K562 (cell line): ENCODE data around the gene PSMA4. TPM values are rescaled to one million over a fixed set of nuclear protein-coding genes. Genes with fewer than 3 reads are reported as not detected.
A peak's percentile ranks its signal among the peaks of the same experiment; 100 is the strongest.

Source experiments
- ATF7 ChIP-seq: fragments of 450-650 bp; IDR thresholded peaks from 2 replicates; pipeline ENCODE4 v1.7.1; 2014; ENCODE audit warnings: mild to moderate bottlenecking, moderate library complexity
- CTBP1 ChIP-seq: fragments of 450-650 bp; IDR thresholded peaks from 2 replicates; pipeline ENCODE4 v1.6.1; 2016; ENCODE audit warnings: borderline replicate concordance
- ELF4 ChIP-seq: fragments of 450-650 bp; formaldehyde crosslinking; IDR thresholded peaks from 2 replicates; pipeline ENCODE4 v1.4.0; 2022; ENCODE audit warnings: missing genetic modification characterization
- ETV6 ChIP-seq, 3 experiments: fragments of 150-350 bp in 1 of 3; sonication (generic) in 1 of 3; formaldehyde crosslinking in 1 of 3; IDR thresholded peaks; 2 replicates each; pipeline versions ENCODE4 v1.6.1 to v1.8.0; 2014 to 2022; ENCODE audit warnings: borderline replicate concordance in 2 of 3, low read depth in 2 of 3, antibody characterized with exemption in 1 of 3, low read length in 1 of 3, mild to moderate bottlenecking in 1 of 3, missing genetic modification reagents in 1 of 3
- NBN ChIP-seq: fragments of 450-650 bp; IDR thresholded peaks from 2 replicates; pipeline ENCODE4 v1.6.1; 2016; ENCODE audit warnings: low read depth, mild to moderate bottlenecking
- NRF1 ChIP-seq, 2 experiments: fragments of 450-650 bp; IDR thresholded peaks in 1 of 2; conservative IDR thresholded peaks in 1 of 2; 2 replicates each; pipeline ENCODE4 v1.6.1; 2014; ENCODE audit warnings: mild to moderate bottlenecking in 2 of 2
- RB1 ChIP-seq: fragments of 450-650 bp; IDR thresholded peaks from 2 replicates; pipeline ENCODE4 v1.6.1; 2017; ENCODE audit warnings: low read depth, mild to moderate bottlenecking
- SAP30 ChIP-seq: fragments of 200-600 bp; sonication (generic); IDR thresholded peaks from 2 replicates; pipeline ENCODE4 v1.6.1; 2012; ENCODE audit warnings: borderline replicate concordance, low read depth, mild to moderate bottlenecking, moderate library complexity, low read length, control low read depth, inconsistent platforms; ENCODE audit not compliant: insufficient read depth, poor library complexity, severe bottlenecking
- SPI1 ChIP-seq: IDR thresholded peaks from 2 replicates; pipeline ENCODE4 v1.6.1; 2011; ENCODE audit warnings: low read depth, low read length, control low read depth, borderline replicate concordance
- TARDBP ChIP-seq: fragments of 450-650 bp; IDR thresholded peaks from 2 replicates; pipeline ENCODE4 v1.6.1; 2016
- ZBTB7A ChIP-seq: IDR thresholded peaks from 2 replicates; pipeline ENCODE4 v1.6.1; 2011; ENCODE audit warnings: low read depth, mild to moderate bottlenecking, low read length, moderate library complexity, borderline replicate concordance; ENCODE audit not compliant: control insufficient read depth
- ZKSCAN1 ChIP-seq: fragments of 150-350 bp; IDR thresholded peaks from 2 replicates; pipeline ENCODE4 v1.6.1; 2016; ENCODE audit warnings: low read depth, low read length
- ZNF253 ChIP-seq: fragments of 250-450 bp; sonication (Bioruptor Pico); conservative IDR thresholded peaks from 2 replicates; pipeline ENCODE4 v1.6.1; 2021; ENCODE audit warnings: mild to moderate bottlenecking
- polyA plus RNA-seq, 8 experiments: library from polyadenylated mRNA; depleted of rRNA in 4 of 8; stranded (reverse) in 5 of 8; unstranded in 3 of 8; fragments of >200 nt; fragmentation: Nextera tagmentation in 2 of 8; fragmentation: Illumina TruSeq in 1 of 8; extraction: Ambion mirVana in 2 of 8; extraction: Trizol in 1 of 8; gene quantifications; 2 replicates each; pipeline versions ENCODE4 v1.2.1 to v1.2.3, GENCODE V29; 2011 to 2014; ENCODE audit warnings: inconsistent platforms in 1 of 8, missing spikeins in 1 of 8
- total RNA-seq, 7 experiments: library from RNA; depleted of rRNA in 6 of 7; stranded (reverse); fragments of >200 nt in 6 of 7; fragmentation: Illumina TruSeq in 2 of 7; extraction: Trizol in 2 of 7; gene quantifications; 2 replicates each; pipeline versions ENCODE4 v1.2.1 to v1.2.3, GENCODE V29; 2011 to 2021; ENCODE audit warnings: low replicate concordance in 1 of 7
- TF ChIP-seq, protein P1 (sequence below), 2 experiments: IDR thresholded peaks; 2 replicates each; pipeline ENCODE4 v1.6.1; 2011; ENCODE audit warnings: borderline replicate concordance in 1 of 2, control low read depth in 1 of 2, low read depth in 1 of 2, low read length in 1 of 2, mild to moderate bottlenecking in 1 of 2, mixed read lengths in 1 of 2, moderate library complexity in 1 of 2; ENCODE audit not compliant: insufficient read depth in 1 of 2, insufficient read length in 1 of 2, poor library complexity in 1 of 2, severe bottlenecking in 1 of 2; ENCODE audit errors: extremely low read depth in 1 of 2
- TF ChIP-seq, protein P2 (sequence below): sonication (generic); formaldehyde crosslinking; IDR thresholded peaks from 2 replicates; pipeline ENCODE4 v1.8.0; 2022; ENCODE audit warnings: mild to moderate bottlenecking, missing genetic modification reagents
- TF ChIP-seq, protein P3 (sequence below): sonication (generic); formaldehyde crosslinking; IDR thresholded peaks from 2 replicates; pipeline ENCODE4 v1.8.1; 2023; ENCODE audit warnings: missing genetic modification reagents, mild to moderate bottlenecking, borderline replicate concordance

PSMA4 gene
- total and polyA plus RNA-seq, 9 of the 15 experiments (the other 6 are each of a cell fraction or from before 2014, with no cell fraction given) = 304 to 1,857 (median 666) TPM

DNA sequence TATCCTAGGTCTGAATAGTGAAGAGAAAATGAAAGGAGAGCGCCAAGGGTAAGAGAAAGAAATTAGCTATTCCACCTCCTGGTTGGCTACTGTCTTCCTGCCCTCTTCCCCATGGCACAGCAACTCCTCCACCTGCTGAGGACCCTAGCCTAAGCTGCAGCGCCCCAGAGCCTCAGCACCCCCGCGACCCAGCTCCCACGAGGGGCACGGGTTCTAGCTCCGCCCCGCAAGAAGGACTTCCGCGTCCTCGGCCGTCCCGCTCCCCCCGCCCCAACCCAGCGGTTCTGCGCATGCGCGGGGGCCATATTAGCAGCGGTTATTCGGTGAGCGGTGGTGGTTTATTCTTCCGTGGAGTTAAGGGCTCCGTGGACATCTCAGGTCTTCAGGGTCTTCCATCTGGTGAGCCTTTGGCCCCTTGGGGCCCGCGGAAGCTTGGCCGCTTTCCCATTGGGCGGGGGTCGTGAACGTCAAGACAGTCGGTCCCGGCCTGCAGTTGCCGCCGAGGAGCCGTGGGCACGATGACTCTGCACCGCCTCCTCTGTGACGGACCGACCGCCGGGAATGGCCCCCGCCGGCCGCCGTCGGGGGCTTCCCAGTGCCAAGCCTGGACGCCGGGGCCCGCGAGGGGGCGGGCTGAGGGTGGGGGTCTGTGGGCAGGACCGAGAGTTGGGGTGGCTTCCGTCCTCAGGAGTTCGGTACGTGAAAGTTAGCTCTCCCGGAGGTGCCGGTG is at the start of gene PSMA4 (continued):
- TF ChIP-seq RB1 = 0 out of 2 replicates have a peak, but pooled peaks have one; percentile 51
- TF ChIP-seq CTBP1 = no peak
- TF ChIP-seq, protein P1, sequence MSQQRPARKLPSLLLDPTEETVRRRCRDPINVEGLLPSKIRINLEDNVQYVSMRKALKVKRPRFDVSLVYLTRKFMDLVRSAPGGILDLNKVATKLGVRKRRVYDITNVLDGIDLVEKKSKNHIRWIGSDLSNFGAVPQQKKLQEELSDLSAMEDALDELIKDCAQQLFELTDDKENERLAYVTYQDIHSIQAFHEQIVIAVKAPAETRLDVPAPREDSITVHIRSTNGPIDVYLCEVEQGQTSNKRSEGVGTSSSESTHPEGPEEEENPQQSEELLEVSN (IDR thresholded peaks at IDR 0.05; ENCODE audit: borderline replicate concordance in 1 of 2, extremely low read depth in 1 of 2, insufficient read depth in 1 of 2, insufficient read length in 1 of 2, low read depth in 1 of 2, low read length in 1 of 2, poor library complexity in 1 of 2, severe bottlenecking in 1 of 2) = peak in 1 of 2 experiments; percentile 68
- TF ChIP-seq ATF7 = peak; percentile 44; the same call in 1 of the 2 replicates
- TF ChIP-seq SAP30 = peak; percentile 0
- TF ChIP-seq ZKSCAN1 = peak; percentile 50; the same call in 1 of the 2 replicates
- peak; percentile 98 for TF ChIP-seq NRF1 (conservative IDR thresholded peaks at IDR 0.05 in 1 of 2, IDR thresholded peaks at IDR 0.05 in 1 of 2)
- TF ChIP-seq, protein P2, sequence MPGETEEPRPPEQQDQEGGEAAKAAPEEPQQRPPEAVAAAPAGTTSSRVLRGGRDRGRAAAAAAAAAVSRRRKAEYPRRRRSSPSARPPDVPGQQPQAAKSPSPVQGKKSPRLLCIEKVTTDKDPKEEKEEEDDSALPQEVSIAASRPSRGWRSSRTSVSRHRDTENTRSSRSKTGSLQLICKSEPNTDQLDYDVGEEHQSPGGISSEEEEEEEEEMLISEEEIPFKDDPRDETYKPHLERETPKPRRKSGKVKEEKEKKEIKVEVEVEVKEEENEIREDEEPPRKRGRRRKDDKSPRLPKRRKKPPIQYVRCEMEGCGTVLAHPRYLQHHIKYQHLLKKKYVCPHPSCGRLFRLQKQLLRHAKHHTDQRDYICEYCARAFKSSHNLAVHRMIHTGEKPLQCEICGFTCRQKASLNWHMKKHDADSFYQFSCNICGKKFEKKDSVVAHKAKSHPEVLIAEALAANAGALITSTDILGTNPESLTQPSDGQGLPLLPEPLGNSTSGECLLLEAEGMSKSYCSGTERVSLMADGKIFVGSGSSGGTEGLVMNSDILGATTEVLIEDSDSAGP (CRISPR knock-in tag) = peak; percentile 47; the same call in 1 of the 2 replicates
- TF ChIP-seq TARDBP = peak; percentile 70; the same call in 1 of the 2 replicates
- peak; percentile 33; the same call in 1 of the 2 replicates for TF ChIP-seq NBN
- peak; percentile 89 for TF ChIP-seq ZBTB7A
- no peak; the same call in 1 of the 2 replicates for TF ChIP-seq SPI1
- TF ChIP-seq ELF4 (CRISPR knock-in tag) = peak; percentile 92
- no peak for TF ChIP-seq ETV6 (IDR thresholded peaks at IDR 0.05; ENCODE audit: borderline replicate concordance in 1 of 2, low read depth in 2 of 2, low read length in 1 of 2)
- TF ChIP-seq ETV6 (CRISPR knock-in tag; IDR thresholded peaks at IDR 0.05; ENCODE audit: borderline replicate concordance) = 0 out of 2 replicates have a peak, but pooled peaks have one; percentile 44
- TF ChIP-seq, protein P3, sequence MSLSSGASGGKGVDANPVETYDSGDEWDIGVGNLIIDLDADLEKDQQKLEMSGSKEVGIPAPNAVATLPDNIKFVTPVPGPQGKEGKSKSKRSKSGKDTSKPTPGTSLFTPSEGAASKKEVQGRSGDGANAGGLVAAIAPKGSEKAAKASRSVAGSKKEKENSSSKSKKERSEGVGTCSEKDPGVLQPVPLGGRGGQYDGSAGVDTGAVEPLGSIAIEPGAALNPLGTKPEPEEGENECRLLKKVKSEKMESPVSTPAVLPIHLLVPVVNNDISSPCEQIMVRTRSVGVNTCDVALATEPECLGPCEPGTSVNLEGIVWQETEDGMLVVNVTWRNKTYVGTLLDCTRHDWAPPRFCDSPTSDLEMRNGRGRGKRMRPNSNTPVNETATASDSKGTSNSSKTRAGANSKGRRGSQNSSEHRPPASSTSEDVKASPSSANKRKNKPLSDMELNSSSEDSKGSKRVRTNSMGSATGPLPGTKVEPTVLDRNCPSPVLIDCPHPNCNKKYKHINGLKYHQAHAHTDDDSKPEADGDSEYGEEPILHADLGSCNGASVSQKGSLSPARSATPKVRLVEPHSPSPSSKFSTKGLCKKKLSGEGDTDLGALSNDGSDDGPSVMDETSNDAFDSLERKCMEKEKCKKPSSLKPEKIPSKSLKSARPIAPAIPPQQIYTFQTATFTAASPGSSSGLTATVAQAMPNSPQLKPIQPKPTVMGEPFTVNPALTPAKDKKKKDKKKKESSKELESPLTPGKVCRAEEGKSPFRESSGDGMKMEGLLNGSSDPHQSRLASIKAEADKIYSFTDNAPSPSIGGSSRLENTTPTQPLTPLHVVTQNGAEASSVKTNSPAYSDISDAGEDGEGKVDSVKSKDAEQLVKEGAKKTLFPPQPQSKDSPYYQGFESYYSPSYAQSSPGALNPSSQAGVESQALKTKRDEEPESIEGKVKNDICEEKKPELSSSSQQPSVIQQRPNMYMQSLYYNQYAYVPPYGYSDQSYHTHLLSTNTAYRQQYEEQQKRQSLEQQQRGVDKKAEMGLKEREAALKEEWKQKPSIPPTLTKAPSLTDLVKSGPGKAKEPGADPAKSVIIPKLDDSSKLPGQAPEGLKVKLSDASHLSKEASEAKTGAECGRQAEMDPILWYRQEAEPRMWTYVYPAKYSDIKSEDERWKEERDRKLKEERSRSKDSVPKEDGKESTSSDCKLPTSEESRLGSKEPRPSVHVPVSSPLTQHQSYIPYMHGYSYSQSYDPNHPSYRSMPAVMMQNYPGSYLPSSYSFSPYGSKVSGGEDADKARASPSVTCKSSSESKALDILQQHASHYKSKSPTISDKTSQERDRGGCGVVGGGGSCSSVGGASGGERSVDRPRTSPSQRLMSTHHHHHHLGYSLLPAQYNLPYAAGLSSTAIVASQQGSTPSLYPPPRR (CRISPR knock-in tag) = 0 out of 2 replicates have a peak, but pooled peaks have one; percentile 53
- TF ChIP-seq ZNF253 (CRISPR knock-in tag) = no peak
